ENCODE data around the gene ZG16.
"Not testable (repeated sequence)": the region's sequence is repeated elsewhere in the genome, so short reads cannot be mapped to it uniquely, and the experiment has no call there.

- TF ChIP-seq, protein P1, sequence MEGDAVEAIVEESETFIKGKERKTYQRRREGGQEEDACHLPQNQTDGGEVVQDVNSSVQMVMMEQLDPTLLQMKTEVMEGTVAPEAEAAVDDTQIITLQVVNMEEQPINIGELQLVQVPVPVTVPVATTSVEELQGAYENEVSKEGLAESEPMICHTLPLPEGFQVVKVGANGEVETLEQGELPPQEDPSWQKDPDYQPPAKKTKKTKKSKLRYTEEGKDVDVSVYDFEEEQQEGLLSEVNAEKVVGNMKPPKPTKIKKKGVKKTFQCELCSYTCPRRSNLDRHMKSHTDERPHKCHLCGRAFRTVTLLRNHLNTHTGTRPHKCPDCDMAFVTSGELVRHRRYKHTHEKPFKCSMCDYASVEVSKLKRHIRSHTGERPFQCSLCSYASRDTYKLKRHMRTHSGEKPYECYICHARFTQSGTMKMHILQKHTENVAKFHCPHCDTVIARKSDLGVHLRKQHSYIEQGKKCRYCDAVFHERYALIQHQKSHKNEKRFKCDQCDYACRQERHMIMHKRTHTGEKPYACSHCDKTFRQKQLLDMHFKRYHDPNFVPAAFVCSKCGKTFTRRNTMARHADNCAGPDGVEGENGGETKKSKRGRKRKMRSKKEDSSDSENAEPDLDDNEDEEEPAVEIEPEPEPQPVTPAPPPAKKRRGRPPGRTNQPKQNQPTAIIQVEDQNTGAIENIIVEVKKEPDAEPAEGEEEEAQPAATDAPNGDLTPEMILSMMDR (conservative IDR thresholded peaks at IDR 0.05) = not testable (repeated sequence)
- not testable (repeated sequence) for TF ChIP-seq EZH2 (IDR thresholded peaks at IDR 0.05; ENCODE audit: low read depth)
These were observed 38.0 kb upstream of the ZG16 start for GRCh38 chr16:29739927-29740629.
